K562 (cell line): ENCODE results near the gene PLXDC2. TPM values are rescaled to one million over a fixed set of nuclear protein-coding genes. Genes with fewer than 3 reads are reported as not detected.

ENCODE experiments used
- ATAC-seq: fragments of 200-7000 bp; cut with Tn5 transposase; 3 replicates; pipeline ENCODE4 v1.9.1; 2020; ENCODE audit warnings: moderate library complexity
- BruUV-seq: library from RNA; stranded (reverse); fragments of 400-500 nt; replicated peaks from 2 replicates; lab custom pipeline; 2021; lab: Mats Ljungman, UMichigan
- CTCF ChIA-PET: fragments of 300-600 bp; formaldehyde crosslinking; extraction: SDS; loops from one replicate; lab custom pipeline; 2021; ENCODE audit warnings: low intra/inter-chr PET ratio; lab: Yijun Ruan, JAX
- POLR2A ChIA-PET: fragments of 300-600, 350-650 bp; sonication (Branson Sonifier 250); formaldehyde crosslinking; extraction: SDS; loops from one replicate; lab custom pipeline; 2021; ENCODE audit warnings: antibody characterized with exemption, inconsistent platforms; lab: Yijun Ruan, JAX
- DNase-seq, 4 experiments: peaks; one replicate each; pipeline versions ENCODE4 v3.0.0 to v3.0.0-alpha.2; 2011 to 2018; ENCODE audit warnings: low spot score in 3 of 4, mixed read lengths in 3 of 4; ENCODE audit errors: extremely low read depth in 1 of 4
- FAIRE-seq: peaks from 2 replicates; lab custom pipeline; 2011; peaks lifted over from hg19 to GRCh38; lab: Jason Lieb, UNC
- H2AFZ ChIP-seq: 2 replicates; pipeline ENCODE4 v1.6.0; 2011; ENCODE audit warnings: low read depth, low read length, control low read depth, inconsistent platforms
- H3K27ac ChIP-seq: fragments of 200-600 bp; 3 replicates; pipeline ENCODE4 v1.8.0; 2011; ENCODE audit warnings: low read depth, mild to moderate bottlenecking, control low read depth, inconsistent platforms, low read length, moderate library complexity, mixed read lengths; ENCODE audit errors: extremely low read depth
- H3K27me3 ChIP-seq, 2 experiments: fragments of 300-600 bp in 1 of 2; 2 replicates in 1 of 2; 3 replicates in 1 of 2; pipeline versions ENCODE4 v1.6.0 to v1.8.0; 2011; ENCODE audit warnings: inconsistent platforms in 2 of 2, low read length in 2 of 2, mild to moderate bottlenecking in 1 of 2, mixed read lengths in 1 of 2, moderate library complexity in 1 of 2; ENCODE audit not compliant: control insufficient read depth in 2 of 2, insufficient read depth in 2 of 2
- H3K36me3 ChIP-seq: fragments of 300-600 bp; 3 replicates; pipeline ENCODE4 v1.8.0; 2011; ENCODE audit warnings: mild to moderate bottlenecking, low read length, inconsistent platforms; ENCODE audit not compliant: control insufficient read depth, insufficient read depth
- H3K4me1 ChIP-seq, 2 experiments: fragments of 200-600 bp in 1 of 2; replicated peaks in 1 of 2; 2 replicates in 1 of 2; 3 replicates in 1 of 2; pipeline versions ENCODE4 v1.5.1 to v1.8.0; 2011; ENCODE audit warnings: inconsistent platforms in 2 of 2, low read length in 2 of 2, mild to moderate bottlenecking in 1 of 2, mixed read lengths in 1 of 2, moderate library complexity in 1 of 2; ENCODE audit not compliant: control insufficient read depth in 2 of 2, insufficient read depth in 2 of 2
- H3K4me2 ChIP-seq: 2 replicates; pipeline ENCODE4 v1.6.1; 2011; ENCODE audit warnings: low read length, control low read depth, inconsistent platforms, mixed read lengths; ENCODE audit not compliant: insufficient read depth
- H3K4me3 ChIP-seq: fragments of 200-600 bp; sonication (generic), shearing (Covaris generic); 2 replicates; pipeline ENCODE4 v1.5.1; 2016; ENCODE audit warnings: control low read depth, inconsistent platforms
- H3K79me2 ChIP-seq: fragments of 200-600 bp; 3 replicates; pipeline ENCODE4 v1.8.0; 2011; ENCODE audit warnings: low read length, inconsistent platforms; ENCODE audit not compliant: control insufficient read depth, insufficient read depth
- H3K9ac ChIP-seq, 2 experiments: 2 replicates each; pipeline versions ENCODE4 v1.6.0 to v1.6.1; 2011; ENCODE audit warnings: low read depth in 2 of 2, low read length in 2 of 2, control low read depth in 1 of 2, inconsistent platforms in 1 of 2, mild to moderate bottlenecking in 1 of 2, mixed read lengths in 1 of 2; ENCODE audit not compliant: insufficient read depth in 1 of 2
- H3K9me1 ChIP-seq: one replicate; pipeline ENCODE4 v1.6.0; 2011; ENCODE audit warnings: inconsistent platforms, mild to moderate bottlenecking, low read length, moderate library complexity; ENCODE audit not compliant: control insufficient read depth, insufficient read depth
- H3K9me3 ChIP-seq: replicated peaks from 2 replicates; pipeline ENCODE4 v1.5.1; 2011; ENCODE audit warnings: low read depth, low read length, inconsistent platforms; ENCODE audit not compliant: control insufficient read depth, insufficient read depth
- H4K20me1 ChIP-seq: replicated peaks from 2 replicates; pipeline ENCODE4 v1.6.1; 2011; ENCODE audit warnings: low read length, inconsistent platforms, mixed read lengths; ENCODE audit not compliant: control insufficient read depth, insufficient read depth
- CEBPG ChIP-seq, 3 experiments: fragments of 200-800 bp in 1 of 3; sonication (Bioruptor generic) in 1 of 3; sonication (generic) in 1 of 3; formaldehyde crosslinking in 1 of 3; IDR thresholded peaks in 2 of 3; conservative IDR thresholded peaks in 1 of 3; 2 replicates each; pipeline versions ENCODE4 v1.6.1 to v1.8.0; 2016 to 2022; ENCODE audit warnings: missing compliant biosample characterization in 2 of 3, missing genetic modification characterization in 2 of 3, mild to moderate bottlenecking in 1 of 3, missing genetic modification reagents in 1 of 3
- NFXL1 ChIP-seq: fragments of 450-650 bp; formaldehyde crosslinking; IDR thresholded peaks from 2 replicates; pipeline ENCODE4 v1.4.0; 2021; ENCODE audit warnings: mild to moderate bottlenecking
- THRB ChIP-seq: fragments of 450-650 bp; formaldehyde crosslinking; conservative IDR thresholded peaks from 2 replicates; pipeline ENCODE4 v1.4.0; 2022; ENCODE audit warnings: mild to moderate bottlenecking, missing genetic modification characterization
- YY1 ChIP-seq, 3 experiments: IDR thresholded peaks; 2 replicates each; pipeline ENCODE4 v1.6.1; 2011; ENCODE audit warnings: low read length in 2 of 3, mild to moderate bottlenecking in 2 of 3, moderate library complexity in 2 of 3, borderline replicate concordance in 1 of 3, control low read depth in 1 of 3, low read depth in 1 of 3; ENCODE audit not compliant: insufficient read depth in 3 of 3, insufficient replicate concordance in 2 of 3, control insufficient read depth in 1 of 3, insufficient read length in 1 of 3; ENCODE audit errors: extremely low read depth in 1 of 3
- ZBTB33 ChIP-seq: sonication (generic); formaldehyde crosslinking; IDR thresholded peaks from 2 replicates; pipeline ENCODE4 v1.8.1; 2023; ENCODE audit warnings: mild to moderate bottlenecking, missing genetic modification reagents
- WGBS: fragments of 100-300 bp; shearing (Covaris generic); methylation state at CpG from one replicate; pipeline ENCODE4 v1.1.6; 2016; ENCODE audit warnings: low coverage, mixed read lengths; ENCODE audit not compliant: insufficient coverage; ENCODE audit errors: missing lambda C conversion rate; 5-methylcytosine and 5-hydroxymethylcytosine counted together
- in situ Hi-C: fragments of 300-500 bp; cut with MboI; formaldehyde crosslinking; loops from 4 replicates; pipeline ENCODE4 v1.15.0; 2018; ENCODE audit warnings: inconsistent platforms, mixed read lengths
- intact Hi-C: fragments of 100-400 bp; cut with micrococcal nuclease; formaldehyde crosslinking; loops from 2 replicates; pipeline ENCODE4 v1.14.2; 2022
- polyA plus RNA-seq, 8 experiments: library from polyadenylated mRNA; depleted of rRNA in 4 of 8; stranded (reverse) in 5 of 8; unstranded in 3 of 8; fragments of >200 nt; fragmentation: Nextera tagmentation in 2 of 8; fragmentation: Illumina TruSeq in 1 of 8; extraction: Ambion mirVana in 2 of 8; extraction: Trizol in 1 of 8; gene quantifications; 2 replicates each; pipeline versions ENCODE4 v1.2.1 to v1.2.3, GENCODE V29; 2011 to 2014; ENCODE audit warnings: inconsistent platforms in 1 of 8, missing spikeins in 1 of 8
- total RNA-seq, 7 experiments: library from RNA; depleted of rRNA in 6 of 7; stranded (reverse); fragments of >200 nt in 6 of 7; fragmentation: Illumina TruSeq in 2 of 7; extraction: Trizol in 2 of 7; gene quantifications; 2 replicates each; pipeline versions ENCODE4 v1.2.1 to v1.2.3, GENCODE V29; 2011 to 2021; ENCODE audit warnings: low replicate concordance in 1 of 7

Gene PLXDC2
- total and polyA plus RNA-seq, 9 of the 15 experiments (the other 6 are each of a cell fraction or from before 2014, with no cell fraction given) = 0.01 to 0.33 (median 0.10) TPM; not detected in 3

- no peak for TF ChIP-seq YY1 (IDR thresholded peaks at IDR 0.05; ENCODE audit: borderline replicate concordance in 1 of 3, control insufficient read depth in 1 of 3, extremely low read depth in 1 of 3, insufficient read depth in 3 of 3, insufficient read length in 1 of 3, insufficient replicate concordance in 2 of 3, low read depth in 1 of 3, low read length in 2 of 3)
These were observed 350.0 kb downstream of the PLXDC2 start (continued) for GRCh38 chr10:20166096-20166675.

GRCh38 chr10:20170661-20171060 lies 354.4 kb downstream of the PLXDC2 start:
- POLR2A ChIA-PET = no interaction called here
- no peaks in the 10 kb centered on the region; the same call in 1 of the 2 replicates for H3K9me3 ChIP-seq
- intact Hi-C loops = no loop called here

More at GRCh38 chr10:20170661-20171060, 354.4 kb downstream of the PLXDC2 start:
- no peak for DNase-seq
- H3K27ac ChIP-seq = no peak overlapping the region
- in situ Hi-C loops = no loop called here
- H3K79me2 ChIP-seq = no peaks in the 10 kb centered on the region
- no peaks in the 10 kb centered on the region for H3K4me1 ChIP-seq
- H3K9ac ChIP-seq = no peak overlapping the region
- H4K20me1 ChIP-seq = no peaks in the 10 kb centered on the region
- H3K27me3 ChIP-seq = no peaks in the 10 kb centered on the region
- no peak for FAIRE-seq
- 0% methylated on average over 2 of the region's 2 CpGs for WGBS
- TF ChIP-seq ZBTB33 (CRISPR knock-in tag) (no peak), NFXL1 (CRISPR knock-in tag) (no peak), CEBPG (CRISPR knock-in tag; IDR thresholded peaks at IDR 0.05) (no peak), CEBPG (tag; conservative IDR thresholded peaks at IDR 0.05 in 1 of 2, IDR thresholded peaks at IDR 0.05 in 1 of 2) (no peak), THRB (no peak)
- TF ChIP-seq, all 486 proteins: peak for 0
- H3K36me3 ChIP-seq = no peaks in the 10 kb centered on the region
- no peak overlapping the region for H2AFZ ChIP-seq
- BruUV-seq = no TSS peak
- CTCF ChIA-PET = no interaction called here
- no peaks in the 10 kb centered on the region for H3K9me1 ChIP-seq
- no peak overlapping the region for H3K4me2 ChIP-seq
- no peak for ATAC-seq
- no peak overlapping the region for H3K4me3 ChIP-seq
